Measurements from ENCODE around the gene ATAD3B.

Gene ATAD3B

DNA sequence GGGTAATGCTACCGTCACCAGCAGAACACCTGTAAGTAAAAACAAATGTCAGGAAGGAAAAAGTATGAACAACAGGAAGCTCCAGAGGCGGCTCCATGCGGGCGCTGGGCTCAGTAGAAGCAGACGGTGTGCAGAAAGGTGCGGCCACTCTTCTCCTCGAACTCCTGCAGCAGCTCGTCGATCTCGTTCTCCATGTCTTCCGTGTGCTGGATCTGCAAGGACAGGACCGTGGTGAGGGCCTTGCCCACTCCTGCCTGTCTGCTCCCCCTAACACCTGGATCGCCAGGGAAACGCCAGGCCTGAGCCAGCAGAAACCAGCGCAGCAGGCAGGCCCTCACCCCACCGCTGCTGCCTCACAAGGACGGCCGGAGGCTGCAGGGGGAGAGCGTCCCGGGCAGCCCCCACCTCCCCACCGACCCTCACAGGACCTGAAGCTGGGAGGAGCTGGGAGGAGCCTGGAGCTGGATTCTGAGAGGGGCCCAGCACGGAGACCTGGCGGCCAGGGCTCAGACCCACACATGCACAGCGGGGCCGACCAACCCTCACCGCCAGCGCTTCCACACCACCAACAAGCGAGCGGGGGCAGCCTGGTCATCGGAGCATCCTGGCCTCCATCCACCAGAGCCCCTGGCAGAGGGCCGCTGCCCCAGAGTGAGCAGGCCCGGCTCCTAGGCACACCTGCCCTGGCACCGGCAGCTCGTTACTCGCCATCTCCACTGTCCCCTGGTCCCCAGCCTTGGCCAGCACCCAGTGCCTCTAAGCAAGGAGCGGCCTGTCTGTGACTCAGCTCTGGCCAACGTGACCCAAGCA is 70.6 kb downstream of the ATAD3B start:
- Histone ChIP-seq H3K4me3 (ENCODE audit: insufficient read depth, low read length, poor library complexity, severe bottlenecking) (no peak overlapping the region), H3K79me2 (ENCODE audit: insufficient read depth, low read length) (no peaks in the 10 kb centered on the region), H3K9me2 (replicated peaks; ENCODE audit: insufficient read depth, low read length) (no peaks in the 10 kb centered on the region), H3K4me2 (ENCODE audit: low read depth, low read length, poor library complexity, severe bottlenecking) (no peak overlapping the region), H3K9ac (ENCODE audit: low read length) (no peak overlapping the region), H4K20me1 (ENCODE audit: low read depth, low read length) (no peaks in the 10 kb centered on the region; the same call in 1 of the 2 replicates), H2AFZ (ENCODE audit: low read depth, low read length, severe bottlenecking) (no peak overlapping the region), H3K9me3 (ENCODE audit: insufficient read depth, low read length) (no peaks in the 10 kb centered on the region), H3K27me3 (ENCODE audit: low read length) (no peaks in the 10 kb centered on the region), H3F3A (ENCODE audit: insufficient read depth) (no peaks in the 10 kb centered on the region), H3K27ac (ENCODE audit: low read depth, low read length) (no peak overlapping the region), H3K36me3 (ENCODE audit: low read length) (no peaks in the 10 kb centered on the region)
- TF ChIP-seq, protein P1, sequence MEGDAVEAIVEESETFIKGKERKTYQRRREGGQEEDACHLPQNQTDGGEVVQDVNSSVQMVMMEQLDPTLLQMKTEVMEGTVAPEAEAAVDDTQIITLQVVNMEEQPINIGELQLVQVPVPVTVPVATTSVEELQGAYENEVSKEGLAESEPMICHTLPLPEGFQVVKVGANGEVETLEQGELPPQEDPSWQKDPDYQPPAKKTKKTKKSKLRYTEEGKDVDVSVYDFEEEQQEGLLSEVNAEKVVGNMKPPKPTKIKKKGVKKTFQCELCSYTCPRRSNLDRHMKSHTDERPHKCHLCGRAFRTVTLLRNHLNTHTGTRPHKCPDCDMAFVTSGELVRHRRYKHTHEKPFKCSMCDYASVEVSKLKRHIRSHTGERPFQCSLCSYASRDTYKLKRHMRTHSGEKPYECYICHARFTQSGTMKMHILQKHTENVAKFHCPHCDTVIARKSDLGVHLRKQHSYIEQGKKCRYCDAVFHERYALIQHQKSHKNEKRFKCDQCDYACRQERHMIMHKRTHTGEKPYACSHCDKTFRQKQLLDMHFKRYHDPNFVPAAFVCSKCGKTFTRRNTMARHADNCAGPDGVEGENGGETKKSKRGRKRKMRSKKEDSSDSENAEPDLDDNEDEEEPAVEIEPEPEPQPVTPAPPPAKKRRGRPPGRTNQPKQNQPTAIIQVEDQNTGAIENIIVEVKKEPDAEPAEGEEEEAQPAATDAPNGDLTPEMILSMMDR (IDR thresholded peaks at IDR 0.05; ENCODE audit: insufficient read depth, low read length, poor library complexity, severe bottlenecking) = no peak
- no peak for TF ChIP-seq EZH2phosphoT487 (conservative IDR thresholded peaks at IDR 0.05; ENCODE audit: low read length)

DNA sequence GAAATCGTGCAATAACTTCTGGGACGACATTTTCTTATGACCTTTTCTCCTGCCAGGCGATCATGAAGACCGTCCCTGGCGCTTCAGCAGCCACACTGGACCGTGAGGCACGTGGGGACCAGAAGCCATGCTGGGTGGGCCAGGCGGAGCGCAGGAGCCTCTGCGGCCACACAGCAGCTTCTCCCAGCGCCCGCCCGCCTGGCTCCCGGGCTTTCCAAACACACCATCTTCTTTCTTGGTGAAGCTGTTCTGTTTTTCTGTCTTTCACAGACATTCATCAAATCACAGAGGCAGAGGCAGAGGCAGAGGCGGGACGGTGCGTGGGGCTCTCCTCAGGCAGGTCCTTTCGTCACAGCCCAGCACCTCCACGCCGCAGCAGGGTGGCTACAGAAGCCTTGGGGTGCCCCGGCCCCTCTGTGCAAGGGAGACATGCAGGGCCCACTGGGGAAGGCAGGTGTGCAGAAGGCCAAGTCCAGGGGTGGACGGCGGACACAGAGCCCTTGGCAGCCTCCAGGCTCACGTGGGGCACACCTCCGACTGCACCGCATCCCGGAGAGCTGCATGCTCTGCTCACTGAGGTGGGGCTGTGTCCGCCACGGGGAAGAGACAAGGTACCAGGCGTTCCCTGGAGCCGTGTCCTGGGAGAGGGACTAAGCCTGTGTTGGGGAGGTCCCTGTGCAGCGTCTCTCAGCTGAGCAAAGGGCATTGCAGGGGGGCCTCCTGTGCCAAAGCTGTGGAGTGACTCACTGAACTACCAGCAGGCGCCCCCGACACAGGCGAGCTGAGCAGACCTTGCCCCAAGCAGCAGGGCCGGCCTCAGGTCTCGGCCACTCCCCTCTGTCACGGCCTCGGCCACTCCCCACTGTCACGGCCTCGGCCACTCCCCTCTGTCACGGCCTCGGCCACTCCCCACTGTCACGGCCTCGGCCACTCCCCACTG is 71.5 kb downstream of the ATAD3B start:
- H3K27me3 ChIP-seq (ENCODE audit: low read length) = no peaks in the 10 kb centered on the region
- no peak overlapping the region for H2AFZ ChIP-seq (ENCODE audit: low read depth, low read length, severe bottlenecking)
- no peak for TF ChIP-seq EZH2phosphoT487 (conservative IDR thresholded peaks at IDR 0.05; ENCODE audit: low read length)
- TF ChIP-seq, protein P1 (IDR thresholded peaks at IDR 0.05; ENCODE audit: insufficient read depth, low read length, poor library complexity, severe bottlenecking) = no peak
- H3K4me2 ChIP-seq (ENCODE audit: low read depth, low read length, poor library complexity, severe bottlenecking) = no peak overlapping the region
- H4K20me1 ChIP-seq (ENCODE audit: low read depth, low read length) = no peaks in the 10 kb centered on the region; the same call in 1 of the 2 replicates
- H3K27ac ChIP-seq (ENCODE audit: low read depth, low read length) = no peak overlapping the region
- no peak overlapping the region for H3K9ac ChIP-seq (ENCODE audit: low read length)
- no peak overlapping the region for H3K4me3 ChIP-seq (ENCODE audit: insufficient read depth, low read length, poor library complexity, severe bottlenecking)
- H3K9me3 ChIP-seq (ENCODE audit: insufficient read depth, low read length) = no peaks in the 10 kb centered on the region
- no peaks in the 10 kb centered on the region for H3K9me2 ChIP-seq (replicated peaks; ENCODE audit: insufficient read depth, low read length)
- no peaks in the 10 kb centered on the region for H3K79me2 ChIP-seq (ENCODE audit: insufficient read depth, low read length)
- H3F3A ChIP-seq (ENCODE audit: insufficient read depth) = no peaks in the 10 kb centered on the region
- H3K36me3 ChIP-seq (ENCODE audit: low read length) = no peaks in the 10 kb centered on the region

DNA sequence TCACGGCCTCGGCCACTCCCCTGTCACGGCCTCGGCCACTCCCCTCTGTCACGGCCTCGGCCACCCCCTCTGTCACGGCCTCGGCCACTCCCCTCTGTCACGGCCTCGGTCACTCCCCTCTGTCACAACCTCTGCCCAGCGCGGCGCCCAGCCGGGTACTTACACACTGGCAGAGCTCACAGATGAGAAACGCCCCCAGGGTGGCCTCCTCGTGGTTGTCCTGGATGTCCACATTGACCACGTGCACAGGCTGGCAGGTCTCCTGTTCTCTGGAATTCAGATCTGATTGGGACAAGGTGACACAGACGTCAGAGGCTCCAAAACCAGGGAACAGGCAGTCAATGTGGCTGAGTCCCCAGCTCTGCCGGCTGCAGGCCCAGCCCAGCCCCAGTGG is 72.1 kb downstream of the ATAD3B start:
- Histone ChIP-seq H3K9me2 (replicated peaks; ENCODE audit: insufficient read depth, low read length) (no peaks in the 10 kb centered on the region), H3K9me3 (ENCODE audit: insufficient read depth, low read length) (no peaks in the 10 kb centered on the region), H3K4me3 (ENCODE audit: insufficient read depth, low read length, poor library complexity, severe bottlenecking) (no peak overlapping the region), H3K79me2 (ENCODE audit: insufficient read depth, low read length) (no peaks in the 10 kb centered on the region), H3K4me2 (ENCODE audit: low read depth, low read length, poor library complexity, severe bottlenecking) (no peak overlapping the region), H4K20me1 (ENCODE audit: low read depth, low read length) (no peaks in the 10 kb centered on the region; the same call in 1 of the 2 replicates), H3K9ac (ENCODE audit: low read length) (no peak overlapping the region), H3K27ac (ENCODE audit: low read depth, low read length) (no peak overlapping the region), H3K36me3 (ENCODE audit: low read length) (no peaks in the 10 kb centered on the region), H2AFZ (ENCODE audit: low read depth, low read length, severe bottlenecking) (no peak overlapping the region), H3K27me3 (ENCODE audit: low read length) (no peaks in the 10 kb centered on the region), H3F3A (ENCODE audit: insufficient read depth) (no peaks in the 10 kb centered on the region)
- TF ChIP-seq EZH2phosphoT487 (conservative IDR thresholded peaks at IDR 0.05; ENCODE audit: low read length) = no peak
- TF ChIP-seq, protein P1 (IDR thresholded peaks at IDR 0.05; ENCODE audit: insufficient read depth, low read length, poor library complexity, severe bottlenecking) = no peak
